GM12878 (cell line): Measurements from ENCODE around the gene TRIM28. TPM values are rescaled to one million over a fixed set of nuclear protein-coding genes. Genes with fewer than 3 reads are reported as not detected.

ENCODE experiments used
- ATF7 ChIP-seq: fragments of 450-650 bp; IDR thresholded peaks from 2 replicates; pipeline ENCODE4 v1.6.1; 2016; ENCODE audit warnings: low read depth, mild to moderate bottlenecking
- BACH1 ChIP-seq: fragments of 450-650 bp; IDR thresholded peaks from 2 replicates; pipeline ENCODE4 v1.6.1; 2017; ENCODE audit warnings: mild to moderate bottlenecking, borderline replicate concordance
- CHD4 ChIP-seq: fragments of 200-600 bp; sonication (generic); IDR thresholded peaks from 2 replicates; pipeline ENCODE4 v1.6.1; 2016; ENCODE audit warnings: mild to moderate bottlenecking
- GABPA ChIP-seq: IDR thresholded peaks from 2 replicates; pipeline ENCODE4 v1.6.1; 2014; ENCODE audit warnings: antibody characterized with exemption, low read depth, mild to moderate bottlenecking, inconsistent platforms
- IRF4 ChIP-seq: IDR thresholded peaks from 2 replicates; pipeline ENCODE4 v1.6.1; 2011; ENCODE audit warnings: low read depth, low read length
- MTA3 ChIP-seq: IDR thresholded peaks from 2 replicates; pipeline ENCODE4 v1.6.1; 2012; ENCODE audit warnings: low read length, inconsistent platforms, borderline replicate concordance
- POU2F2 ChIP-seq: IDR thresholded peaks from 3 replicates; pipeline ENCODE4 v1.6.1; 2011; ENCODE audit warnings: low read depth, mild to moderate bottlenecking, low read length, borderline replicate concordance
- RAD21 ChIP-seq: IDR thresholded peaks from 2 replicates; pipeline ENCODE4 v1.6.1; 2011; ENCODE audit warnings: mild to moderate bottlenecking, low read depth, low read length, moderate library complexity; ENCODE audit not compliant: insufficient read depth
- TCF3 ChIP-seq: IDR thresholded peaks from 2 replicates; pipeline ENCODE4 v1.6.1; 2012; ENCODE audit warnings: low read depth, mild to moderate bottlenecking, low read length, borderline replicate concordance; ENCODE audit not compliant: insufficient read depth
- TCF7 ChIP-seq: IDR thresholded peaks from 2 replicates; pipeline ENCODE4 v1.6.1; 2014; ENCODE audit warnings: antibody characterized with exemption, borderline replicate concordance
- polyA plus RNA-seq, 11 experiments: library from polyadenylated mRNA; depleted of rRNA in 4 of 11; unstranded in 6 of 11; stranded (reverse) in 5 of 11; fragments of >200 nt; fragmentation: Nextera tagmentation in 4 of 11; fragmentation: Illumina TruSeq in 1 of 11; extraction: Ambion mirVana in 4 of 11; extraction: Trizol in 1 of 11; gene quantifications; 1 replicate in 1 of 11; 2 replicates in 10 of 11; pipeline versions ENCODE4 v1.2.1 to v1.2.3, GENCODE V29; 2011 to 2016; ENCODE audit warnings: inconsistent platforms in 2 of 11, missing spikeins in 2 of 11, low read depth in 1 of 11
- total RNA-seq, 4 experiments: library from RNA; depleted of rRNA in 3 of 4; stranded (reverse); fragments of >200 nt in 3 of 4; fragmentation: Illumina TruSeq in 1 of 4; extraction: Trizol in 1 of 4; gene quantifications; 2 replicates each; pipeline versions ENCODE4 v1.2.1 to v1.2.3, GENCODE V29; 2013 to 2021
- TF ChIP-seq, protein P1 (sequence below): fragments of 450-650 bp; formaldehyde crosslinking; IDR thresholded peaks from 2 replicates; pipeline ENCODE4 v1.4.0; 2020; ENCODE audit warnings: mild to moderate bottlenecking, moderate library complexity

Gene TRIM28
- total and polyA plus RNA-seq, 10 of the 15 experiments (the other 5 are each of a cell fraction or from before 2014, with no cell fraction given), result 5.0 to 650 (median 296) TPM

GRCh38 chr19:58519355-58520256 lies 24.3 kb upstream of the TRIM28 start, which contains the start of gene ZBTB45 (continued):
- TF ChIP-seq BACH1 (peak; percentile 52), RAD21 (peak; percentile 80), MTA3 (peak; percentile 27; the same call in 1 of the 2 replicates), TCF3 (peak; percentile 65), TCF7 (no peak; the same call in 1 of the 2 replicates), POU2F2 (peak; percentile 91), CHD4 (no peak), ATF7 (peak; percentile 74), GABPA (peak; percentile 100), IRF4 (peak; percentile 31; the same call in 1 of the 2 replicates)
- TF ChIP-seq, protein P1, sequence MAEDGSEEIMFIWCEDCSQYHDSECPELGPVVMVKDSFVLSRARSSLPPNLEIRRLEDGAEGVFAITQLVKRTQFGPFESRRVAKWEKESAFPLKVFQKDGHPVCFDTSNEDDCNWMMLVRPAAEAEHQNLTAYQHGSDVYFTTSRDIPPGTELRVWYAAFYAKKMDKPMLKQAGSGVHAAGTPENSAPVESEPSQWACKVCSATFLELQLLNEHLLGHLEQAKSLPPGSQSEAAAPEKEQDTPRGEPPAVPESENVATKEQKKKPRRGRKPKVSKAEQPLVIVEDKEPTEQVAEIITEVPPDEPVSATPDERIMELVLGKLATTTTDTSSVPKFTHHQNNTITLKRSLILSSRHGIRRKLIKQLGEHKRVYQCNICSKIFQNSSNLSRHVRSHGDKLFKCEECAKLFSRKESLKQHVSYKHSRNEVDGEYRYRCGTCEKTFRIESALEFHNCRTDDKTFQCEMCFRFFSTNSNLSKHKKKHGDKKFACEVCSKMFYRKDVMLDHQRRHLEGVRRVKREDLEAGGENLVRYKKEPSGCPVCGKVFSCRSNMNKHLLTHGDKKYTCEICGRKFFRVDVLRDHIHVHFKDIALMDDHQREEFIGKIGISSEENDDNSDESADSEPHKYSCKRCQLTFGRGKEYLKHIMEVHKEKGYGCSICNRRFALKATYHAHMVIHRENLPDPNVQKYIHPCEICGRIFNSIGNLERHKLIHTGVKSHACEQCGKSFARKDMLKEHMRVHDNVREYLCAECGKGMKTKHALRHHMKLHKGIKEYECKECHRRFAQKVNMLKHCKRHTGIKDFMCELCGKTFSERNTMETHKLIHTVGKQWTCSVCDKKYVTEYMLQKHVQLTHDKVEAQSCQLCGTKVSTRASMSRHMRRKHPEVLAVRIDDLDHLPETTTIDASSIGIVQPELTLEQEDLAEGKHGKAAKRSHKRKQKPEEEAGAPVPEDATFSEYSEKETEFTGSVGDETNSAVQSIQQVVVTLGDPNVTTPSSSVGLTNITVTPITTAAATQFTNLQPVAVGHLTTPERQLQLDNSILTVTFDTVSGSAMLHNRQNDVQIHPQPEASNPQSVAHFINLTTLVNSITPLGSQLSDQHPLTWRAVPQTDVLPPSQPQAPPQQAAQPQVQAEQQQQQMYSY (CRISPR knock-in tag), result no peak
